ENCODE measurements around the gene ELOB. TPM values are rescaled to one million over a fixed set of nuclear protein-coding genes. Genes with fewer than 3 reads are reported as not detected.

ELOB gene
- total RNA-seq, 1 donor from 2014 or later = 530 TPM

- no peaks in the 10 kb centered on the region for H3K36me3 ChIP-seq
- no peak within 1 kb of the TSS for H3K27ac ChIP-seq
- no peaks in the 10 kb centered on the region for H3K9me3 ChIP-seq
- DNase-seq (ENCODE audit: extremely low spot score in 2 of 2) = no peak
- intact Hi-C loops (cut with DNase I) = no loop called here
- H3K4me1 ChIP-seq = no peaks in the 10 kb centered on the region
- TF ChIP-seq POLR2AphosphoS5 (IDR thresholded peaks at IDR 0.05; ENCODE audit: insufficient read depth in 1 of 2, low read depth in 1 of 2) (no peak), CTCF (IDR thresholded peaks at IDR 0.05) (no peak), POLR2A (IDR thresholded peaks at IDR 0.05) (no peak)
- H3K4me3 ChIP-seq = no peak within 1 kb of the TSS
- no peaks in the 10 kb centered on the region for H3K27me3 ChIP-seq
Measured at GRCh38 chr16:2816751-2817339, 39.8 kb upstream of the ELOB start, which contains the start of gene PRSS21. Gene PRSS21 (plus strand): TSS chr16:2817237. CDS start chr16:2817269, 32 bp downstream.

- Histone ChIP-seq H3K9me3 (no peaks in the 10 kb centered on the region), H3K36me3 (no peaks in the 10 kb centered on the region), H3K27me3 (no peaks in the 10 kb centered on the region), H3K4me1 (no peaks in the 10 kb centered on the region), H3K4me3 (no peak overlapping the region), H3K27ac (no peak overlapping the region)
- intact Hi-C loops (cut with DNase I) = no loop called here
- TF ChIP-seq POLR2A (IDR thresholded peaks at IDR 0.05) (no peak), CTCF (IDR thresholded peaks at IDR 0.05) (no peak), POLR2AphosphoS5 (IDR thresholded peaks at IDR 0.05; ENCODE audit: insufficient read depth in 1 of 2, low read depth in 1 of 2) (no peak)
- DNase-seq (ENCODE audit: extremely low spot score in 2 of 2) = no peak
Measured at GRCh38 chr16:2815299-2815771, 38.3 kb upstream of the ELOB start.

- Histone ChIP-seq H3K9me3 (no peaks in the 10 kb centered on the region), H3K4me3 (no peak overlapping the region), H3K4me1 (no peaks in the 10 kb centered on the region), H3K27ac (no peak overlapping the region), H3K36me3 (no peaks in the 10 kb centered on the region), H3K27me3 (no peaks in the 10 kb centered on the region)
- no peak for DNase-seq (ENCODE audit: extremely low spot score in 2 of 2)
- TF ChIP-seq CTCF (IDR thresholded peaks at IDR 0.05) = no peak
- no peak for TF ChIP-seq POLR2AphosphoS5 (IDR thresholded peaks at IDR 0.05; ENCODE audit: insufficient read depth in 1 of 2, low read depth in 1 of 2)
- TF ChIP-seq POLR2A (IDR thresholded peaks at IDR 0.05) = no peak
- intact Hi-C loops (cut with DNase I) = no loop called here
Measured at GRCh38 chr16:2814551-2815298, 37.6 kb upstream of the ELOB start.

GRCh38 chr16:2813771-2814221 lies 36.7 kb upstream of the ELOB start:
- Histone ChIP-seq H3K4me3 (no peak overlapping the region), H3K27ac (no peak overlapping the region), H3K36me3 (no peaks in the 10 kb centered on the region), H3K9me3 (no peaks in the 10 kb centered on the region), H3K4me1 (no peaks in the 10 kb centered on the region), H3K27me3 (no peaks in the 10 kb centered on the region)
- intact Hi-C loops (cut with DNase I) = no loop called here
- TF ChIP-seq POLR2A (IDR thresholded peaks at IDR 0.05) (no peak), CTCF (IDR thresholded peaks at IDR 0.05) (no peak), POLR2AphosphoS5 (IDR thresholded peaks at IDR 0.05; ENCODE audit: insufficient read depth in 1 of 2, low read depth in 1 of 2) (no peak)
- DNase-seq (ENCODE audit: extremely low spot score in 2 of 2) = no peak
